Measurements from ENCODE around the gene FAR2.

DNA sequence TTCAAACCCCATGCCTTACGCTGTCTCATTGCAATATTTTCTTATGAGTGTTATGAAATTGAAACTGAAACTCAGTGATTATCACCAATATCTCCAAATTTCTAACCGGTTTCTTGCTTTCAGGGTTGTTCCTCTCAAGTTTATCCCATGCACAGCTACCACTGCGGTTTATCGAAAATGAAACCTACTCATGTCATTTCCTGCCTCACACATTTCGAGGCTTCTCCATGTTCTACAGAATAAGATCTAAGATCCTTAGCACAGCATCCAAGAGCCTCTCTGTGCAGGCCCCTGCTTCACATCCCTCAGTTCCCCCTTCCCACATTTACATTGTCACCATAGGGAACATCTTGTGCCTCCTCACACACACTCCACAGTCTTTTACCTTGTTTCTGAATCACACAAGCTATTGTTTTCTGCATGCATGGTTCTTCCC is 45.5 kb upstream of the FAR2 start:
- no peak for TF ChIP-seq EZH2 (IDR thresholded peaks at IDR 0.05; ENCODE audit: borderline replicate concordance, low read depth, low read length, poor library complexity, severe bottlenecking)
- TF ChIP-seq, protein P1, sequence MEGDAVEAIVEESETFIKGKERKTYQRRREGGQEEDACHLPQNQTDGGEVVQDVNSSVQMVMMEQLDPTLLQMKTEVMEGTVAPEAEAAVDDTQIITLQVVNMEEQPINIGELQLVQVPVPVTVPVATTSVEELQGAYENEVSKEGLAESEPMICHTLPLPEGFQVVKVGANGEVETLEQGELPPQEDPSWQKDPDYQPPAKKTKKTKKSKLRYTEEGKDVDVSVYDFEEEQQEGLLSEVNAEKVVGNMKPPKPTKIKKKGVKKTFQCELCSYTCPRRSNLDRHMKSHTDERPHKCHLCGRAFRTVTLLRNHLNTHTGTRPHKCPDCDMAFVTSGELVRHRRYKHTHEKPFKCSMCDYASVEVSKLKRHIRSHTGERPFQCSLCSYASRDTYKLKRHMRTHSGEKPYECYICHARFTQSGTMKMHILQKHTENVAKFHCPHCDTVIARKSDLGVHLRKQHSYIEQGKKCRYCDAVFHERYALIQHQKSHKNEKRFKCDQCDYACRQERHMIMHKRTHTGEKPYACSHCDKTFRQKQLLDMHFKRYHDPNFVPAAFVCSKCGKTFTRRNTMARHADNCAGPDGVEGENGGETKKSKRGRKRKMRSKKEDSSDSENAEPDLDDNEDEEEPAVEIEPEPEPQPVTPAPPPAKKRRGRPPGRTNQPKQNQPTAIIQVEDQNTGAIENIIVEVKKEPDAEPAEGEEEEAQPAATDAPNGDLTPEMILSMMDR (conservative IDR thresholded peaks at IDR 0.05; ENCODE audit: low read depth, low read length): no peak
